Brain microvascular endothelial cell (primary cell): ENCODE data around the gene PRRT1.

ENCODE experiments used
- DNase-seq: peaks from one replicate; pipeline ENCODE4 v3.0.0-alpha.2; 2020
- H3K27ac ChIP-seq: fragments of 250-450 bp; sonication (Bioruptor Pico); 2 replicates; pipeline ENCODE4 v1.5.1; 2020; ENCODE audit warnings: mild to moderate bottlenecking, moderate library complexity
- H3K27me3 ChIP-seq: fragments of 250-450 bp; sonication (Bioruptor Pico); replicated peaks from 2 replicates; pipeline ENCODE4 v1.5.1; 2020; ENCODE audit warnings: mild to moderate bottlenecking
- H3K36me3 ChIP-seq: fragments of 250-450 bp; sonication (Bioruptor Pico); replicated peaks from 2 replicates; pipeline ENCODE4 v1.5.1; 2020; ENCODE audit warnings: mild to moderate bottlenecking
- H3K4me3 ChIP-seq: 2 replicates; pipeline ENCODE4 v1.5.1; 2011; ENCODE audit warnings: low read depth, mild to moderate bottlenecking, control low read depth, low read length, moderate library complexity
- in situ Hi-C: cut with HindIII; loops from 2 replicates; pipeline ENCODE4 v1.10.0; 2017; ENCODE audit warnings: low sequenced_read_pairs, low pct_ligation_motif_present
- TF ChIP-seq, protein P1 (sequence below): IDR thresholded peaks from 2 replicates; pipeline ENCODE4 v1.5.1; 2011; ENCODE audit warnings: low read depth, mild to moderate bottlenecking, moderate library complexity, low read length, control low read depth, inconsistent platforms; ENCODE audit errors: missing control alignments

The PRRT1 gene

DNA sequence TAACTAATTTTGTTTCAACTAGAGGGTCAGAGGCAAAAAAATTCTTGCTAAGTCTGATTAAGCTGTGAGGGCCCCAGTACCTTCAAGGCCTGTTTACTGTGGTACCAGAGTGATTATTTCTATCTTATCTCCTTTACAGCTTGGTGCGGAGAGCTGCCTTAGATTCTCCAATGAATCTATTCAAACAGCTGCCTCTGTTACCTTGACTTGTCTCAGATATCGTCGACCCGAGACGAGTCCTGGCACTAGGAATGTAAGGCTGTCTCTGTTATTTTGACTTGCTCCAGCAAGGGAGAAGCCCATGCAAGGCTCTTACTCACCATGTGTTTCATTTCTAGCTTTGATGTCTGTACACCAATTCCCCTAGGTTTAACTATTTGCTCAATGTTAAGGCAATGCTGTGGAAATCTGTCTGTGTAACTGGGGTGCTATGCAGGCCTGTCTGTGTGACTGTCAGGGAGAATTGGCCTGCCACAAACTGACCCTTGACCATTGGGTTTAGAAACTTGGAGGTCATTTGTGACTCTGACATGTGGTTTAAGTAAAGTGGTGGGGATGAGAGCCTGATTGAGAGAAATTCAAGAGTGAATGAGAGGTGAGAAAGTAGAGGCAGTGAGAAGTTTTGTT lies 11.2 kb downstream of the PRRT1 start:
- in situ Hi-C loops: no loop called here
- H3K4me3 ChIP-seq: no peak overlapping the region
- no peaks in the 10 kb centered on the region for H3K36me3 ChIP-seq
- TF ChIP-seq, protein P1, sequence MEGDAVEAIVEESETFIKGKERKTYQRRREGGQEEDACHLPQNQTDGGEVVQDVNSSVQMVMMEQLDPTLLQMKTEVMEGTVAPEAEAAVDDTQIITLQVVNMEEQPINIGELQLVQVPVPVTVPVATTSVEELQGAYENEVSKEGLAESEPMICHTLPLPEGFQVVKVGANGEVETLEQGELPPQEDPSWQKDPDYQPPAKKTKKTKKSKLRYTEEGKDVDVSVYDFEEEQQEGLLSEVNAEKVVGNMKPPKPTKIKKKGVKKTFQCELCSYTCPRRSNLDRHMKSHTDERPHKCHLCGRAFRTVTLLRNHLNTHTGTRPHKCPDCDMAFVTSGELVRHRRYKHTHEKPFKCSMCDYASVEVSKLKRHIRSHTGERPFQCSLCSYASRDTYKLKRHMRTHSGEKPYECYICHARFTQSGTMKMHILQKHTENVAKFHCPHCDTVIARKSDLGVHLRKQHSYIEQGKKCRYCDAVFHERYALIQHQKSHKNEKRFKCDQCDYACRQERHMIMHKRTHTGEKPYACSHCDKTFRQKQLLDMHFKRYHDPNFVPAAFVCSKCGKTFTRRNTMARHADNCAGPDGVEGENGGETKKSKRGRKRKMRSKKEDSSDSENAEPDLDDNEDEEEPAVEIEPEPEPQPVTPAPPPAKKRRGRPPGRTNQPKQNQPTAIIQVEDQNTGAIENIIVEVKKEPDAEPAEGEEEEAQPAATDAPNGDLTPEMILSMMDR: no peak
- no peaks in the 10 kb centered on the region for H3K27me3 ChIP-seq
- H3K27ac ChIP-seq: no peak overlapping the region
- DNase-seq: no peak

DNA sequence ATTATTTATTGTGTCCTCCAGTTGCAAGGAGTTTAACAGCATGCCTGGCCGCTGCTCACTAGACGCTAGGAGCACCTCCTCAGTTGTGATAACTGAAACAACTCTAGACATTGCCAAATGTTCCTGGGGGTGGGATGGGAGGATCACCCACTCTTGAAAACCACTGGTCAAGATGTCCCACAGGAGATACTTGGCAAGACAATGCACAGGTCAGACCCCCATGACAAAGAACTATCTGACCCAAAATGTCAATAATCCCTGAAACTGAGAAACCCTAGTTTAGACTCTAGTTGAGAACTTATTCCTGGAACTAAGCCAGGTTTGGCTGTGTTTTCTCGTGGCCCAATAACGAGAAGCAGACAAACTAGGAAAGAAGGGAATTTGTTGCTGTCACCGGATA lies 12.1 kb downstream of the PRRT1 start:
- no peaks in the 10 kb centered on the region for H3K36me3 ChIP-seq
- in situ Hi-C loops: no loop called here
- DNase-seq: no peak
- TF ChIP-seq, protein P1: no peak
- H3K4me3 ChIP-seq: no peak overlapping the region
- H3K27me3 ChIP-seq: no peaks in the 10 kb centered on the region
- no peak overlapping the region for H3K27ac ChIP-seq

DNA sequence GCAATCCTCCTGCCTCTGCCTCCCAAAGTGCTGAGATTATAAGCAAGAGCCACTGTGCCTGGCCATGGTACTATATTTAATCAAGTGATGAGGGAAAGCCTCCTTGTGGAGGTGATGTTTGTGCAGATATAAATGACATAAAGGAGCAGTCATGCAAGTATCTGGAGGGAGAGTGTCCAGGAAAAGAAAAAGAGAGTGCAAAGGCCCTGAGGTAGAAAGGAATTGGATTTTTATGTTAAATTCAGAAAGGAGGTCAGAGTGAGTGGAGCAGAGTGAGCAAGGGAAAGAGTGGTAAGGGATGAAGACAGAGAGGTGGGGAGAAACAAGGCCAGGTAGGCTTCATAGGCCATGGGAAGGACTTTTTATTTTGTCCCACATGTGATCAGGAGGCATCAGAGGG lies 14.3 kb downstream of the PRRT1 start:
- no peaks in the 10 kb centered on the region for H3K27me3 ChIP-seq
- no peak overlapping the region for H3K4me3 ChIP-seq
- H3K36me3 ChIP-seq: no peaks in the 10 kb centered on the region
- DNase-seq: no peak
- H3K27ac ChIP-seq: no peak overlapping the region
- TF ChIP-seq, protein P1: no peak
- in situ Hi-C loops: no loop called here

DNA sequence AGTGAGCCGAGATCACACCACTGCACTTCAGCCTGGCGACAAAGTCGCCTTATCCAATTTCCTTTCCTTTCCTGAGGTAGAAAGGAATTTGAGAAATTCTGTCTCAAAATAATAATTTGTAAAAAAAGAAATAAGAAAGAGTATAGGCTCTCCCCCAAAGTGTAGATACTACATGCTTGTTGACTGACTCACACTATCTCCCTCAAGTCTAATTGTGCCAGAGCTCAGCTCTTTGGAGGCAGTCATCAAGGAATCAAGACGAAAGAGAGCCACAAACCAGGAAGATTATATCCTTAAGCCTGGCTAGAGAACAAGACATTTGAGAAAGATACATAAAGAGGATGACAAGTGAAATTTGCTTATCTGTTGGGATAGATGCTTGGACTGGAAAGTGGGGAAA lies 18.0 kb downstream of the PRRT1 start:
- in situ Hi-C loops: no loop called here
- Histone ChIP-seq H3K36me3 (no peaks in the 10 kb centered on the region), H3K27me3 (no peaks in the 10 kb centered on the region)

DNA sequence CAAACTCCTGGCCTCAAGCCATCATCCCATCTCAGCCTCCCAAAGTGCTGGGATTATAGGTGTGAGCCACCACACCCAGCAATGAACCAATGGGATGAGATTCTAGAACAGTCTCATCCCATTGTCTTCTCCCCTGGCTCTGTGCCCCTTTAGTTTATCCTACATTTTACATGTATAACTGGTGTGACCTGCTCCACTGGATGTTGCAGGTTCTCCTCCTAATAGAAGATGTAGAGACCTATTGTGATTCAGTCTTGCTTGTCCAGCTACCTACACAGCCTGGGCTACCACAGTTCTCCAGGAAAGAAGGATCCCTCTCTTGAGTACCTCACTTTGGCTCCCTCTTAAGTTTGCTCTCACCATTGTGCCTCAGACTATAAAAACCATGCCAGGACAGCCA lies 19.6 kb downstream of the PRRT1 start:
- TF ChIP-seq, protein P1: no peak
- Histone ChIP-seq H3K36me3 (no peaks in the 10 kb centered on the region), H3K27me3 (no peaks in the 10 kb centered on the region), H3K4me3 (no peak overlapping the region), H3K27ac (no peak overlapping the region)
- DNase-seq: no peak
- in situ Hi-C loops: no loop called here

More for the DNA sequence above, 18.0 kb downstream of the PRRT1 start:
- peak; percentile 25 for DNase-seq
- TF ChIP-seq, protein P1: no peak
- Histone ChIP-seq H3K4me3 (no peak overlapping the region), H3K27ac (no peak overlapping the region)

DNA sequence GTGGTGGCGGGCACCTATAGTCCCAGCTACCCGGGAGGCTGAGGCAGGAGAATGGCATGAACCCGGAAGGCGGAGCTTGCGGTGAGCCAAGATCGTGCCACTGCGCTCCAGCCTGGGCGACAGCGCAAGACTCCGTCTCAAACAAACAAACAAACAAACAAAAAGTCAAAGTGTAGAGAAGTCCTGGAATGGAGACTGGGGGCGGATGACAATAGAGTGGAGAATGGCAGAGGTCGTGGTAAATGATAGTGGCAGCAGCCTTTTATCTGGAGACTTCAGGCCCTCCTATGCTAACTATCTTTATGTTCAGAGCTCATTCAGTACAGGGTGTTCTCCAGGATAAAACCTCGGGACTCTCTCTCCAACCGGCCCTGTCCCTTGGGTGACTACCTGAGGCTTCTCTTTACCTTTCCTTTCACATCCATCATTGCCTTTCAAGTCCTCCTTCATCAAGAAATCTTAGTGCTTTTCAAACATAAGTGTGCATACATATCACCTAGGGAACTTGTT lies 20.2 kb downstream of the PRRT1 start:
- in situ Hi-C loops: no loop called here
- no peak for DNase-seq
- Histone ChIP-seq H3K4me3 (no peak overlapping the region), H3K27me3 (no peaks in the 10 kb centered on the region), H3K27ac (no peak overlapping the region), H3K36me3 (no peaks in the 10 kb centered on the region)
- TF ChIP-seq, protein P1: no peak
